Right lobe of liver (tissue), 6 donors: ENCODE measurements around the gene ARID3B. TPM values are rescaled to one million over a fixed set of nuclear protein-coding genes. Genes with fewer than 3 reads are reported as not detected.

Experiments used
- ATAC-seq, 4 donors: fragments of 200-7000 bp; cut with Tn5 transposase; one replicate each; pipeline ENCODE4 v1.9.1; 2020; ENCODE audit warnings: mild to moderate bottlenecking in 4 of 4, moderate library complexity in 4 of 4
- DNase-seq, 3 donors: peaks; one replicate each; pipeline ENCODE4 v3.0.0-alpha.2; 2020
- H3K27ac ChIP-seq, 3 donors: fragments of 200-600 bp; one replicate each; pipeline ENCODE4 v1.8.0; 2022
- H3K27me3 ChIP-seq, 2 donors: fragments of 200-600 bp; one replicate each; pipeline ENCODE4 v1.8.0; 2022
- H3K36me3 ChIP-seq, 4 donors: fragments of 200-600 bp; sonication (generic) in 1 of 4; one replicate each; pipeline versions ENCODE4 v1.5.1 to v1.8.0; 2017 to 2022; ENCODE audit warnings: control low read depth in 1 of 4
- H3K4me1 ChIP-seq, 4 donors: fragments of 200-600 bp; sonication (generic) in 1 of 4; one replicate each; pipeline versions ENCODE4 v1.5.1 to v1.8.0; 2017 to 2022; ENCODE audit warnings: control low read depth in 1 of 4
- H3K4me3 ChIP-seq, 3 donors: fragments of 200-600 bp; one replicate each; pipeline ENCODE4 v1.8.0; 2022
- H3K9me3 ChIP-seq, 4 donors: fragments of 200-600 bp; sonication (generic) in 1 of 4; one replicate each; pipeline versions ENCODE4 v1.5.1 to v1.8.0; 2017 to 2022; ENCODE audit warnings: control low read depth in 1 of 4
- CTCF ChIP-seq, 4 donors: fragments of 200-600 bp in 3 of 4; fragments of 450-650 bp in 1 of 4; IDR thresholded peaks; one replicate each; pipeline versions ENCODE4 v1.5.1 to v1.8.0; 2016 to 2022; ENCODE audit warnings: antibody characterized with exemption in 4 of 4, mild to moderate bottlenecking in 2 of 4
- POLR2A ChIP-seq: fragments of 450-650 bp; IDR thresholded peaks from one replicate; pipeline ENCODE4 v1.6.1; 2017; ENCODE audit warnings: antibody characterized with exemption, mild to moderate bottlenecking
- WGBS: methylation state at CpG from one replicate; pipeline ENCODE4 v1.1.6; 2018; ENCODE audit warnings: low coverage, low lambda C conversion rate; ENCODE audit not compliant: insufficient coverage; ENCODE audit errors: missing lambda C conversion rate; 5-methylcytosine and 5-hydroxymethylcytosine counted together
- intact Hi-C, 2 donors: fragments of 100-400 bp; cut with DNase I; formaldehyde crosslinking; loops; one replicate each; pipeline versions ENCODE4 v1.11.2 to v1.14.1; 2022
- total RNA-seq, 6 experiments: library from RNA; depleted of rRNA in 2 of 6; stranded (reverse); fragments of >200 nt in 2 of 6; fragmentation: NEBNext Ultra II Directional in 3 of 6; extraction: Animal tissue kit (Norgen Biotek cat#: 25700) in 3 of 6; gene quantifications; one replicate each; pipeline versions ENCODE4 v1.1.0 to v1.2.4, GENCODE V29; 2016 to 2023
- donor health status: DM: no; HTN: yes; CAD: no.
- donor health status: DM: no; HTN: no; CAD: no.
- donor health status: DM: no; HTN: no; CAD: no.
- donor health status: DM: no; HTN: yes; CAD: no.
- donor health status: DM: no; HTN: yes; CAD: no.

Gene ARID3B
- total RNA-seq, 6 experiments from 2014 or later: 1.5 to 3.2 (median 2.3) TPM

GRCh38 chr15:74579001-74579400, 38.0 kb downstream of the ARID3B start:
- DNase-seq (no peak), ATAC-seq (no peak)
- Histone ChIP-seq H3K4me1 (no peaks in the 10 kb centered on the region), H3K27ac (no peak overlapping the region), H3K9me3 (no peaks in the 10 kb centered on the region), H3K36me3 (peaks cover 0 to 6% (median 0%) of the 10 kb centered on the region in 4 donors), H3K27me3 (no peaks in the 10 kb centered on the region), H3K4me3 (no peak overlapping the region)
- 82% methylated on average over 2 of the region's 9 CpGs for WGBS
- TF ChIP-seq POLR2A (no peak), CTCF (IDR thresholded peaks at IDR 0.05) (no peak)
- intact Hi-C loops: no loop called here

DNA sequence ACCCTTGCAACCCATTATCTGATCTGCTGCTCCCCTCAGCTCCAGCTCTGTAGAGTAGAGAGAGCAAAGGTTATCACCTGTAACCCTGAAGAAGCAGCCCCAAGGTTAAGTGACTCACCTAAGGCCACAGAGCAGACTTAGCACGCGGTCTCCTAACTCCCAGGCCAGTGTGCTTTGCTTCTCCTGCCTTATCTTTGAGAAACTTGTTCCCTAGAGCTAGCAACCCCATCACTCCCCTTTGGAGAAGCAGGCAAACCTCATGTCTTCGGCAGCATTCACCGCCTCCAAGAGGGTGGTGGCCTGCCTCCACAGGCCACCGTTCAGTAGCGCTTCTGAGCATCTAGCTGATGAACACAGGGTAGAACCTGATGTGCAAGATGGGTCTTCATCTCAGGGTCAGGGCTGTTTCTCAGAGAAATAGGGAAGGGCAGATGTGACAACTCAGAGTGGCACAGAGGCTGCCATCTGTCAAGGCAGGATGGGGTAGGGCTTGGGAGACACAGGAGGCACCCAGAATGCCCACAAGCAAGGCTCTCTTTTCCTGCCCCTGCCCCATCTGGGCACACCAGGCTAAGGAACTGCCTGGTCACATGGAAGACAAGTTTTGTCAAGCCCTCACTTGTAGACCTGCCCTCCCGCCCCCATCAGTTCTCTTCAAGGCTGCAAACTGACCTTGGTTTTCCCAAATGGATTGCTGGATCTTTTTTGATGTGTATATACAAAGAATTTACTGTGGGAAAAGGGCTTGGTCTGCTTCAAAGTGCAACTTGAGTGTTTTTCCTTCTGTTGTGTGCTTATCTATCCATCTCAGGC, 39.7 kb downstream of the ARID3B start:
- no peak for ATAC-seq
- 93% methylated on average over 5 of the region's 7 CpGs for WGBS
- intact Hi-C loops: no loop called here
- TF ChIP-seq POLR2A (no peak), CTCF (IDR thresholded peaks at IDR 0.05) (no peak)
- DNase-seq: no peak
- Histone ChIP-seq H3K27ac (no peak overlapping the region), H3K4me1 (no peaks in the 10 kb centered on the region), H3K9me3 (no peaks in the 10 kb centered on the region), H3K4me3 (no peak overlapping the region), H3K27me3 (no peaks in the 10 kb centered on the region), H3K36me3 (peaks cover 0 to 6% (median 0%) of the 10 kb centered on the region in 4 donors)

DNA sequence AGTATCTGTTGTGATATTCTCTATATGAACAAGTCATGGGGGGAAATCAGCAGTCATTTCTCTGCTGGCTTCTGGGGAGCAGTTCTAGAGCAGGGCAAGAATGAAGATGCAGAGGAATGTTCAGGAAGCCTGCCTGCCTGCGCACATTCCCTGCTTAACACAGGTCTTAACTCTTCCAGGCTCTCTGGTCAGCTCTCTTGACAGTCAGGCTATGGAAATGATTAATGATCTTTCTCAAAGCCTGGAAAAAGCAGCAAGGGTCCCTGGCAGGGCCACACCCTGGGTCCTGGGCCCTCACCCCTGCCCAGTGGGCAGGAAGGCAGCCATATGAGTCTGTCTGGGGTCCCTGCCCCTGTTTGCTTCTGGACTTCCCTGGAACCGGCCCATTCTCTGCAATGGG, 43.2 kb downstream of the ARID3B start:
- H3K36me3 ChIP-seq: no peaks in the 10 kb centered on the region
- WGBS: no CpG with 5 or more reads among the region's 2 CpGs

DNA sequence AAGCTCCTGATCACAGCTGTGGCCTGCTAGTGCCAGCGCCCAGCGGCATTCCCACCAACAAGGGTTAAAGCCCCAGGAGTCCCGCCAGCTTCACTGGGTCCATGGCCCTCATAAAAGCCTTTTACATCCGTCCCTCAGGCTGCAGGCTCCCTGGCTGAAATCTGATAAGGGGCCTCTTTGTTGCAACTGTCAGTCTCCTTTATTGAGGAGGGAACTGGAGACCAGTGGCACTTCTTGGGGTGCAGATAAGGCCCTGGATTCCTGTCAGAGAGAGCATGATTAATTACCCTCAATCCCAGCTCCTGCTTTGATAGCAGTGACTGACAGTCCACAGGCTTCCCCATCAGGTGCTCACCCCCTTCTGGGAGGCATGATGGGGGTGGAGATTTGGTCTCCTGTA, 43.8 kb downstream of the ARID3B start:
- intact Hi-C loops: no loop called here
- DNase-seq: no peak
- ATAC-seq: no peak

More for the DNA sequence above, 43.2 kb downstream of the ARID3B start:
- ATAC-seq (no peak), DNase-seq (no peak)
- Histone ChIP-seq H3K4me1 (no peaks in the 10 kb centered on the region), H3K27ac (no peak overlapping the region), H3K4me3 (no peak overlapping the region), H3K27me3 (no peaks in the 10 kb centered on the region), H3K9me3 (no peaks in the 10 kb centered on the region)
- intact Hi-C loops: no loop called here
- TF ChIP-seq CTCF (IDR thresholded peaks at IDR 0.05): no peak
- TF ChIP-seq POLR2A: no peak

More for the DNA sequence above, 43.8 kb downstream of the ARID3B start:
- TF ChIP-seq CTCF (IDR thresholded peaks at IDR 0.05) (no peak), POLR2A (no peak)
- Histone ChIP-seq H3K36me3 (no peaks in the 10 kb centered on the region), H3K4me1 (no peaks in the 10 kb centered on the region), H3K27me3 (no peaks in the 10 kb centered on the region), H3K9me3 (no peaks in the 10 kb centered on the region), H3K27ac (no peak overlapping the region), H3K4me3 (no peak overlapping the region)
- no CpG with 5 or more reads among the region's 4 CpGs for WGBS
